Endothelial cell of umbilical vein (primary cell): ENCODE measurements around the gene CACNA2D3. TPM values are rescaled to one million over a fixed set of nuclear protein-coding genes. Genes with fewer than 3 reads are reported as not detected.

Experiments used
- BruUV-seq: library from RNA; stranded (reverse); fragments of 400-500 nt; replicated peaks from 2 replicates; lab custom pipeline; 2021; lab: Mats Ljungman, UMichigan
- CTCF ChIA-PET: fragments of 300-600, 350-600 bp; sonication (Branson Sonifier 250); formaldehyde crosslinking; loops from one replicate; lab custom pipeline; 2021; ENCODE audit warnings: antibody characterized with exemption, inconsistent platforms; lab: Charles Lee
- POLR2A ChIA-PET: fragments of 300-600, 350-600 bp; sonication (Branson Sonifier 250); formaldehyde crosslinking; loops from one replicate; lab custom pipeline; 2021; ENCODE audit warnings: antibody characterized with exemption, inconsistent platforms; lab: Charles Lee
- DNase-seq: peaks from one replicate; pipeline ENCODE4 v3.0.0-alpha.2; 2011; ENCODE audit warnings: low read depth, low spot score
- FAIRE-seq: peaks from 2 replicates; lab custom pipeline; 2011; peaks lifted over from hg19 to GRCh38; lab: Jason Lieb, UNC
- H2AFZ ChIP-seq: 2 replicates; pipeline ENCODE4 v1.6.0; 2012; ENCODE audit warnings: low read depth, low read length, control low read depth, inconsistent platforms
- H3K27ac ChIP-seq: 2 replicates; pipeline ENCODE4 v1.5.1; 2011; ENCODE audit warnings: low read depth, mild to moderate bottlenecking, control low read depth, low read length, moderate library complexity; ENCODE audit not compliant: insufficient read depth
- H3K27me3 ChIP-seq, 2 experiments: 2 replicates each; pipeline versions ENCODE4 v1.6.0 to v1.6.1; 2011; ENCODE audit warnings: low read length in 2 of 2, mixed read lengths in 1 of 2; ENCODE audit not compliant: control insufficient read depth in 2 of 2, insufficient read depth in 2 of 2
- H3K36me3 ChIP-seq, 2 experiments: 2 replicates in 1 of 2; 3 replicates in 1 of 2; pipeline ENCODE4 v1.5.1; 2011; ENCODE audit warnings: low read length in 2 of 2, mild to moderate bottlenecking in 1 of 2, moderate library complexity in 1 of 2; ENCODE audit not compliant: control insufficient read depth in 2 of 2, insufficient read depth in 2 of 2; ENCODE audit errors: extremely low read depth in 1 of 2
- H3K4me1 ChIP-seq: 3 replicates; pipeline ENCODE4 v1.5.1; 2011; ENCODE audit warnings: mild to moderate bottlenecking, low read length; ENCODE audit not compliant: control insufficient read depth, insufficient read depth; ENCODE audit errors: extremely low read depth
- H3K4me2 ChIP-seq: 2 replicates; pipeline ENCODE4 v1.6.1; 2011; ENCODE audit warnings: low read length, control low read depth, mixed read lengths; ENCODE audit not compliant: insufficient read depth
- H3K4me3 ChIP-seq, 3 experiments: fragments of 200-600 bp in 1 of 3; sonication (generic), shearing (Covaris generic) in 1 of 3; replicated peaks in 1 of 3; 2 replicates each; pipeline ENCODE4 v1.5.1; 2011 to 2016; ENCODE audit warnings: control low read depth in 3 of 3, low read length in 3 of 3, mild to moderate bottlenecking in 2 of 3, inconsistent platforms in 1 of 3, low read depth in 1 of 3, moderate library complexity in 1 of 3; ENCODE audit not compliant: insufficient read depth in 1 of 3
- H3K79me2 ChIP-seq: 2 replicates; pipeline ENCODE4 v1.6.0; 2012; ENCODE audit warnings: low read length, inconsistent platforms; ENCODE audit not compliant: control insufficient read depth, insufficient read depth
- H3K9ac ChIP-seq: replicated peaks from 2 replicates; pipeline ENCODE3; 2011; ENCODE audit warnings: low read length, control low read depth; ENCODE audit not compliant: insufficient read depth; ENCODE audit errors: extremely low read depth
- H3K9me1 ChIP-seq: replicated peaks from 3 replicates; pipeline ENCODE4 v1.6.0; 2011; ENCODE audit warnings: mild to moderate bottlenecking, low read length; ENCODE audit not compliant: control insufficient read depth, insufficient read depth; ENCODE audit errors: extremely low read depth
- H3K9me3 ChIP-seq: replicated peaks from 2 replicates; pipeline ENCODE4 v1.5.1; 2012; ENCODE audit warnings: low read length, inconsistent platforms; ENCODE audit not compliant: control insufficient read depth, insufficient read depth
- H4K20me1 ChIP-seq: replicated peaks from 2 replicates; pipeline ENCODE3; 2011; ENCODE audit warnings: mild to moderate bottlenecking, low read length; ENCODE audit not compliant: control insufficient read depth, insufficient read depth; ENCODE audit errors: extremely low read depth
- CTCF ChIP-seq, 2 donors: IDR thresholded peaks; 1 replicate in 1 of 2; 2 replicates in 1 of 2; pipeline ENCODE4 v1.5.1; 2011; ENCODE audit warnings: low read length in 2 of 2, mild to moderate bottlenecking in 2 of 2, moderate library complexity in 2 of 2, control low read depth in 1 of 2, inconsistent platforms in 1 of 2, low read depth in 1 of 2; ENCODE audit not compliant: insufficient read depth in 1 of 2; ENCODE audit errors: extremely low read depth in 1 of 2
- EZH2 ChIP-seq: IDR thresholded peaks from 2 replicates; pipeline ENCODE4 v1.6.1; 2012; ENCODE audit warnings: borderline replicate concordance, low read depth, mild to moderate bottlenecking, moderate library complexity, low read length, inconsistent platforms; ENCODE audit not compliant: severe bottlenecking
- FOS ChIP-seq: IDR thresholded peaks from 2 replicates; pipeline ENCODE4 v1.6.1; 2011; ENCODE audit warnings: mild to moderate bottlenecking, low read length, moderate library complexity, borderline replicate concordance; ENCODE audit not compliant: insufficient read depth
- GATA2 ChIP-seq: IDR thresholded peaks from 2 replicates; pipeline ENCODE4 v1.7.0; 2011; ENCODE audit warnings: low read depth, mild to moderate bottlenecking, moderate library complexity, mixed read lengths, low read length; ENCODE audit not compliant: insufficient read length, insufficient read depth
- JUN ChIP-seq: IDR thresholded peaks from 2 replicates; pipeline ENCODE4 v1.6.1; 2011; ENCODE audit warnings: borderline replicate concordance, low read depth; ENCODE audit not compliant: insufficient read length, insufficient read depth
- MAX ChIP-seq: IDR thresholded peaks from 2 replicates; pipeline ENCODE4 v1.6.1; 2011; ENCODE audit not compliant: insufficient read depth, insufficient read length
- MYC ChIP-seq: IDR thresholded peaks from one replicate; pipeline ENCODE4 v1.6.1; 2011; ENCODE audit warnings: mild to moderate bottlenecking, low read depth, low read length
- POLR2A ChIP-seq: IDR thresholded peaks from 2 replicates; pipeline ENCODE4 v1.6.1; 2012; ENCODE audit warnings: low read depth, mild to moderate bottlenecking, control low read depth, low read length
- POLR2AphosphoS5 ChIP-seq: IDR thresholded peaks from 2 replicates; pipeline ENCODE4 v1.6.1; 2012; ENCODE audit warnings: low read depth, mild to moderate bottlenecking, control low read depth, low read length, moderate library complexity; ENCODE audit not compliant: insufficient read depth
- dilution Hi-C: fragments of 300-500 bp; cut with MboI; formaldehyde crosslinking; loops from one replicate; pipeline ENCODE4 v1.15.0; 2019; ENCODE audit warnings: low sequenced_read_pairs; ENCODE audit not compliant: extremely low pct_ligation_motif_present
- intact Hi-C: fragments of 100-400 bp; cut with micrococcal nuclease; formaldehyde crosslinking; loops from one replicate; pipeline ENCODE4 v1.10.0; 2022
- polyA plus RNA-seq, 4 experiments: library from polyadenylated mRNA; depleted of rRNA in 3 of 4; stranded (reverse) in 3 of 4; unstranded in 1 of 4; fragments of >200 nt; gene quantifications; 2 replicates each; pipeline versions ENCODE4 v1.2.1 to v1.2.3, GENCODE V29; 2011 to 2012; ENCODE audit warnings: missing spikeins in 1 of 4
- total RNA-seq: library from RNA; stranded (reverse); gene quantifications from 2 replicates; pipeline ENCODE4 v1.2.3, GENCODE V29; 2021

CACNA2D3 gene
- total and polyA plus RNA-seq, 2 donors (not counting 3 experiments of a cell fraction or from before 2014, with no cell fraction given): not detected

GRCh38 chr3:54533856-54534255 is 411.5 kb downstream of the CACNA2D3 start:
- Histone ChIP-seq H3K9ac (no peak overlapping the region), H3K4me3 (no peak overlapping the region), H3K4me1 (no peaks in the 10 kb centered on the region), H3K27ac (no peak overlapping the region), H3K36me3 (no peaks in the 10 kb centered on the region), H3K9me1 (no peaks in the 10 kb centered on the region), H3K27me3 (no peaks in the 10 kb centered on the region), H3K9me3 (peaks cover 4% of the 10 kb centered on the region), H3K79me2 (no peaks in the 10 kb centered on the region), H3K4me2 (no peak overlapping the region), H2AFZ (no peak overlapping the region), H4K20me1 (no peaks in the 10 kb centered on the region)
- TF ChIP-seq POLR2A (no peak), MAX (no peak), POLR2AphosphoS5 (no peak), CTCF (IDR thresholded peaks at IDR 0.05; ENCODE audit: extremely low read depth in 1 of 2, insufficient read depth in 1 of 2, low read depth in 1 of 2, low read length in 2 of 2) (no peak), EZH2 (no peak), MYC (no peak), JUN (no peak), GATA2 (no peak), FOS (no peak)
- FAIRE-seq: no peak
- DNase-seq: no peak
- no TSS peak for BruUV-seq
- CTCF ChIA-PET: no interaction called here
- intact Hi-C loops: no loop called here
- POLR2A ChIA-PET: no interaction called here
- dilution Hi-C loops: no loop called here
